K562 (cell line): ENCODE results near the gene ACKR1.

ENCODE experiments used
- CBX5 ChIP-seq: IDR thresholded peaks from 2 replicates; pipeline ENCODE4 v1.6.1; 2014; ENCODE audit warnings: low read depth, borderline replicate concordance
- CCAR2 ChIP-seq: fragments of 200-400 bp; formaldehyde crosslinking; IDR thresholded peaks from 2 replicates; pipeline ENCODE4 v1.6.1; 2017; ENCODE audit warnings: mild to moderate bottlenecking, low read depth, low read length
- CEBPB ChIP-seq: fragments of 450-650 bp; IDR thresholded peaks from 2 replicates; pipeline ENCODE4 v1.6.1; 2016; ENCODE audit warnings: missing genetic modification characterization, missing compliant biosample characterization
- COPS2 ChIP-seq: fragments of 450-650 bp; conservative IDR thresholded peaks from 2 replicates; pipeline ENCODE4 v1.6.1; 2016; ENCODE audit warnings: mild to moderate bottlenecking, moderate library complexity
- CTCF ChIP-seq, 3 experiments: IDR thresholded peaks in 2 of 3; conservative IDR thresholded peaks in 1 of 3; 2 replicates each; pipeline ENCODE4 v1.5.1; 2011 to 2012; ENCODE audit warnings: low read length in 3 of 3, mild to moderate bottlenecking in 3 of 3, control low read depth in 2 of 3, improper control_type of control experiment in 1 of 3, inconsistent platforms in 1 of 3, low read depth in 1 of 3, mixed read lengths in 1 of 3, moderate library complexity in 1 of 3; ENCODE audit not compliant: insufficient read depth in 2 of 3
- FOXM1 ChIP-seq, 2 experiments: fragments of 450-650 bp in 1 of 2; sonication (generic) in 1 of 2; formaldehyde crosslinking in 1 of 2; IDR thresholded peaks; 2 replicates each; pipeline versions ENCODE4 v1.6.1 to v1.9.0; 2017 to 2022; ENCODE audit warnings: low read depth in 2 of 2, mild to moderate bottlenecking in 2 of 2, missing genetic modification reagents in 1 of 2, moderate library complexity in 1 of 2
- MAFF ChIP-seq: IDR thresholded peaks from 2 replicates; pipeline ENCODE4 v1.6.1; 2012; ENCODE audit warnings: low read length, improper control_type of control experiment
- SAFB2 ChIP-seq: fragments of 200-400 bp; formaldehyde crosslinking; IDR thresholded peaks from 2 replicates; pipeline ENCODE4 v1.6.1; 2018; ENCODE audit warnings: borderline replicate concordance, low read length, low read depth, moderate library complexity; ENCODE audit not compliant: severe bottlenecking
- ZNF121 ChIP-seq: sonication (generic); formaldehyde crosslinking; conservative IDR thresholded peaks from 2 replicates; pipeline ENCODE4 v1.8.0; 2022; ENCODE audit warnings: missing genetic modification reagents
- ZNF175 ChIP-seq: fragments of 200-800 bp; sonication (Bioruptor generic); IDR thresholded peaks from 2 replicates; pipeline ENCODE4 v1.6.1; 2016; ENCODE audit warnings: low read depth, mild to moderate bottlenecking, missing genetic modification characterization, missing compliant biosample characterization
- ZNF311 ChIP-seq: fragments of 250-450 bp; sonication (Bioruptor Pico); IDR thresholded peaks from 2 replicates; pipeline ENCODE4 v1.4.0; 2020; ENCODE audit warnings: mild to moderate bottlenecking, moderate library complexity
- ZNF740 ChIP-seq, 3 experiments: fragments of 200-800 bp in 1 of 3; sonication (Bioruptor generic) in 1 of 3; sonication (generic) in 1 of 3; formaldehyde crosslinking in 1 of 3; IDR thresholded peaks; 2 replicates each; pipeline versions ENCODE4 v1.6.1 to v1.8.0; 2016 to 2022; ENCODE audit warnings: mild to moderate bottlenecking in 2 of 3, missing compliant biosample characterization in 2 of 3, missing genetic modification characterization in 2 of 3, missing genetic modification reagents in 1 of 3
- TF ChIP-seq, protein P1 (sequence below): sonication (generic); formaldehyde crosslinking; IDR thresholded peaks from 2 replicates; pipeline ENCODE4 v1.8.1; 2023; ENCODE audit warnings: missing genetic modification reagents, mild to moderate bottlenecking, borderline replicate concordance
- TF ChIP-seq, protein P2 (sequence below): fragments of 150-350 bp; conservative IDR thresholded peaks from 2 replicates; pipeline ENCODE4 v1.6.1; 2014; ENCODE audit warnings: low read length

GRCh38 chr1:159188375-159188788 lies 16.3 kb upstream of the ACKR1 start:
- no peak for TF ChIP-seq CCAR2
- no peak for TF ChIP-seq FOXM1 (IDR thresholded peaks at IDR 0.05; ENCODE audit: low read depth)
- TF ChIP-seq FOXM1 (CRISPR knock-in tag; IDR thresholded peaks at IDR 0.05; ENCODE audit: low read depth): no peak
- TF ChIP-seq ZNF175 (CRISPR knock-in tag): no peak
- TF ChIP-seq CEBPB (tag): no peak
- no peak for TF ChIP-seq CTCF (IDR thresholded peaks at IDR 0.05 in 2 of 3, conservative IDR thresholded peaks at IDR 0.05 in 1 of 3; ENCODE audit: insufficient read depth in 2 of 3, low read depth in 1 of 3, low read length in 3 of 3)
- no peak for TF ChIP-seq MAFF
- no peak for TF ChIP-seq ZNF121 (CRISPR knock-in tag)
- no peak for TF ChIP-seq CBX5
- no peak for TF ChIP-seq SAFB2
- TF ChIP-seq ZNF311 (CRISPR knock-in tag): no peak
- TF ChIP-seq ZNF740 (CRISPR knock-in tag; IDR thresholded peaks at IDR 0.05): no peak
- TF ChIP-seq ZNF740 (tag; IDR thresholded peaks at IDR 0.05): no peak
- TF ChIP-seq, protein P1, sequence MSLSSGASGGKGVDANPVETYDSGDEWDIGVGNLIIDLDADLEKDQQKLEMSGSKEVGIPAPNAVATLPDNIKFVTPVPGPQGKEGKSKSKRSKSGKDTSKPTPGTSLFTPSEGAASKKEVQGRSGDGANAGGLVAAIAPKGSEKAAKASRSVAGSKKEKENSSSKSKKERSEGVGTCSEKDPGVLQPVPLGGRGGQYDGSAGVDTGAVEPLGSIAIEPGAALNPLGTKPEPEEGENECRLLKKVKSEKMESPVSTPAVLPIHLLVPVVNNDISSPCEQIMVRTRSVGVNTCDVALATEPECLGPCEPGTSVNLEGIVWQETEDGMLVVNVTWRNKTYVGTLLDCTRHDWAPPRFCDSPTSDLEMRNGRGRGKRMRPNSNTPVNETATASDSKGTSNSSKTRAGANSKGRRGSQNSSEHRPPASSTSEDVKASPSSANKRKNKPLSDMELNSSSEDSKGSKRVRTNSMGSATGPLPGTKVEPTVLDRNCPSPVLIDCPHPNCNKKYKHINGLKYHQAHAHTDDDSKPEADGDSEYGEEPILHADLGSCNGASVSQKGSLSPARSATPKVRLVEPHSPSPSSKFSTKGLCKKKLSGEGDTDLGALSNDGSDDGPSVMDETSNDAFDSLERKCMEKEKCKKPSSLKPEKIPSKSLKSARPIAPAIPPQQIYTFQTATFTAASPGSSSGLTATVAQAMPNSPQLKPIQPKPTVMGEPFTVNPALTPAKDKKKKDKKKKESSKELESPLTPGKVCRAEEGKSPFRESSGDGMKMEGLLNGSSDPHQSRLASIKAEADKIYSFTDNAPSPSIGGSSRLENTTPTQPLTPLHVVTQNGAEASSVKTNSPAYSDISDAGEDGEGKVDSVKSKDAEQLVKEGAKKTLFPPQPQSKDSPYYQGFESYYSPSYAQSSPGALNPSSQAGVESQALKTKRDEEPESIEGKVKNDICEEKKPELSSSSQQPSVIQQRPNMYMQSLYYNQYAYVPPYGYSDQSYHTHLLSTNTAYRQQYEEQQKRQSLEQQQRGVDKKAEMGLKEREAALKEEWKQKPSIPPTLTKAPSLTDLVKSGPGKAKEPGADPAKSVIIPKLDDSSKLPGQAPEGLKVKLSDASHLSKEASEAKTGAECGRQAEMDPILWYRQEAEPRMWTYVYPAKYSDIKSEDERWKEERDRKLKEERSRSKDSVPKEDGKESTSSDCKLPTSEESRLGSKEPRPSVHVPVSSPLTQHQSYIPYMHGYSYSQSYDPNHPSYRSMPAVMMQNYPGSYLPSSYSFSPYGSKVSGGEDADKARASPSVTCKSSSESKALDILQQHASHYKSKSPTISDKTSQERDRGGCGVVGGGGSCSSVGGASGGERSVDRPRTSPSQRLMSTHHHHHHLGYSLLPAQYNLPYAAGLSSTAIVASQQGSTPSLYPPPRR: no peak
- TF ChIP-seq, protein P2, sequence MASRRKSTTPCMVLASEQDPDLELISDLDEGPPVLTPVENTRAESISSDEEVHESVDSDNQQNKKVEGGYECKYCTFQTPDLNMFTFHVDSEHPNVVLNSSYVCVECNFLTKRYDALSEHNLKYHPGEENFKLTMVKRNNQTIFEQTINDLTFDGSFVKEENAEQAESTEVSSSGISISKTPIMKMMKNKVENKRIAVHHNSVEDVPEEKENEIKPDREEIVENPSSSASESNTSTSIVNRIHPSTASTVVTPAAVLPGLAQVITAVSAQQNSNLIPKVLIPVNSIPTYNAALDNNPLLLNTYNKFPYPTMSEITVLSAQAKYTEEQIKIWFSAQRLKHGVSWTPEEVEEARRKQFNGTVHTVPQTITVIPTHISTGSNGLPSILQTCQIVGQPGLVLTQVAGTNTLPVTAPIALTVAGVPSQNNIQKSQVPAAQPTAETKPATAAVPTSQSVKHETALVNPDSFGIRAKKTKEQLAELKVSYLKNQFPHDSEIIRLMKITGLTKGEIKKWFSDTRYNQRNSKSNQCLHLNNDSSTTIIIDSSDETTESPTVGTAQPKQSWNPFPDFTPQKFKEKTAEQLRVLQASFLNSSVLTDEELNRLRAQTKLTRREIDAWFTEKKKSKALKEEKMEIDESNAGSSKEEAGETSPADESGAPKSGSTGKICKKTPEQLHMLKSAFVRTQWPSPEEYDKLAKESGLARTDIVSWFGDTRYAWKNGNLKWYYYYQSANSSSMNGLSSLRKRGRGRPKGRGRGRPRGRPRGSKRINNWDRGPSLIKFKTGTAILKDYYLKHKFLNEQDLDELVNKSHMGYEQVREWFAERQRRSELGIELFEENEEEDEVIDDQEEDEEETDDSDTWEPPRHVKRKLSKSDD: no peak
- no peak for TF ChIP-seq COPS2
